ENCODE data around the gene PITPNM3.
A peak's percentile ranks its signal among the peaks of the same experiment; 100 is the strongest.

The PITPNM3 gene

GRCh38 chr17:6534846-6535514 lies 21.4 kb downstream of the PITPNM3 start:
- in situ Hi-C loops (cut with MboI; ENCODE audit: low pct_unique_long_range_greater_than_20kb, low sequenced_read_pairs) = no loop called here
- DNase-seq = no peak

- DNase-seq = no peak
- in situ Hi-C loops (cut with MboI; ENCODE audit: low pct_unique_long_range_greater_than_20kb, low sequenced_read_pairs) = no loop called here
Measured at GRCh38 chr17:6532441-6532885, 23.9 kb downstream of the PITPNM3 start.

- DNase-seq = no peak
- in situ Hi-C loops (cut with MboI; ENCODE audit: low pct_unique_long_range_greater_than_20kb, low sequenced_read_pairs) = no loop called here
Measured at GRCh38 chr17:6531575-6531974, 24.8 kb downstream of the PITPNM3 start.

- DNase-seq = no peak
- in situ Hi-C loops (cut with MboI; ENCODE audit: low pct_unique_long_range_greater_than_20kb, low sequenced_read_pairs) = no loop called here
Measured at GRCh38 chr17:6530324-6530920, 25.9 kb downstream of the PITPNM3 start.

- in situ Hi-C loops (cut with MboI; ENCODE audit: low pct_unique_long_range_greater_than_20kb, low sequenced_read_pairs) = no loop called here
Measured at GRCh38 chr17:6528557-6528956, 27.8 kb downstream of the PITPNM3 start.

GRCh38 chr17:6526362-6527152 lies 29.8 kb downstream of the PITPNM3 start:
- DNase-seq = no peak
- in situ Hi-C loops (cut with MboI; ENCODE audit: low pct_unique_long_range_greater_than_20kb, low sequenced_read_pairs) = no loop called here

More at GRCh38 chr17:6528557-6528956, 27.8 kb downstream of the PITPNM3 start:
- no peak for DNase-seq

GRCh38 chr17:6525731-6526130 lies 30.6 kb downstream of the PITPNM3 start:
- in situ Hi-C loops (cut with MboI; ENCODE audit: low pct_unique_long_range_greater_than_20kb, low sequenced_read_pairs) = no loop called here
- no peak for DNase-seq

GRCh38 chr17:6525141-6525540 lies 31.2 kb downstream of the PITPNM3 start:
- DNase-seq = no peak
- in situ Hi-C loops (cut with MboI; ENCODE audit: low pct_unique_long_range_greater_than_20kb, low sequenced_read_pairs) = no loop called here

- in situ Hi-C loops (cut with MboI; ENCODE audit: low pct_unique_long_range_greater_than_20kb, low sequenced_read_pairs) = no loop called here
Measured at GRCh38 chr17:6524520-6524919, 31.8 kb downstream of the PITPNM3 start.

GRCh38 chr17:6523809-6524355 lies 32.5 kb downstream of the PITPNM3 start:
- DNase-seq = no peak
- in situ Hi-C loops (cut with MboI; ENCODE audit: low pct_unique_long_range_greater_than_20kb, low sequenced_read_pairs) = no loop called here

More at GRCh38 chr17:6524520-6524919, 31.8 kb downstream of the PITPNM3 start:
- no peak for DNase-seq

- DNase-seq = no peak
- in situ Hi-C loops (cut with MboI; ENCODE audit: low pct_unique_long_range_greater_than_20kb, low sequenced_read_pairs) = no loop called here
Measured at GRCh38 chr17:6523330-6523729, 33.0 kb downstream of the PITPNM3 start.

- in situ Hi-C loops (cut with MboI; ENCODE audit: low pct_unique_long_range_greater_than_20kb, low sequenced_read_pairs) = no loop called here
- DNase-seq = no peak
Measured at GRCh38 chr17:6521586-6521985, 34.8 kb downstream of the PITPNM3 start.

GRCh38 chr17:6517062-6517461 lies 39.3 kb downstream of the PITPNM3 start:
- in situ Hi-C loops (cut with MboI; ENCODE audit: low pct_unique_long_range_greater_than_20kb, low sequenced_read_pairs) = no loop called here
- DNase-seq = peak; percentile 29

- no peak for DNase-seq
- in situ Hi-C loops (cut with MboI; ENCODE audit: low pct_unique_long_range_greater_than_20kb, low sequenced_read_pairs) = no loop called here
Measured at GRCh38 chr17:6514371-6514770, 42.0 kb downstream of the PITPNM3 start.

GRCh38 chr17:6512552-6512951 lies 43.8 kb downstream of the PITPNM3 start:
- in situ Hi-C loops (cut with MboI; ENCODE audit: low pct_unique_long_range_greater_than_20kb, low sequenced_read_pairs) = no loop called here
- no peak for DNase-seq

- no peak for DNase-seq
- in situ Hi-C loops (cut with MboI; ENCODE audit: low pct_unique_long_range_greater_than_20kb, low sequenced_read_pairs) = no loop called here
Measured at GRCh38 chr17:6510321-6510977, 45.9 kb downstream of the PITPNM3 start.

GRCh38 chr17:6509921-6510320 lies 46.4 kb downstream of the PITPNM3 start:
- in situ Hi-C loops (cut with MboI; ENCODE audit: low pct_unique_long_range_greater_than_20kb, low sequenced_read_pairs) = no loop called here
- no peak for DNase-seq

- in situ Hi-C loops (cut with MboI; ENCODE audit: low pct_unique_long_range_greater_than_20kb, low sequenced_read_pairs) = no loop called here
- DNase-seq = no peak
Measured at GRCh38 chr17:6509031-6509771, 47.2 kb downstream of the PITPNM3 start.

GRCh38 chr17:6508519-6509030 lies 47.8 kb downstream of the PITPNM3 start:
- in situ Hi-C loops (cut with MboI; ENCODE audit: low pct_unique_long_range_greater_than_20kb, low sequenced_read_pairs) = no loop called here
- no peak for DNase-seq

Measured in KBM-7 (cell line).